ENCODE results near the gene SIK2.

The SIK2 gene

GRCh38 chr11:111731821-111732220 lies 129.6 kb downstream of the SIK2 start:
- H3K27ac Mint-ChIP-seq = no peak overlapping the region
- H3K9me3 Mint-ChIP-seq = no peaks in the 10 kb centered on the region

DNA sequence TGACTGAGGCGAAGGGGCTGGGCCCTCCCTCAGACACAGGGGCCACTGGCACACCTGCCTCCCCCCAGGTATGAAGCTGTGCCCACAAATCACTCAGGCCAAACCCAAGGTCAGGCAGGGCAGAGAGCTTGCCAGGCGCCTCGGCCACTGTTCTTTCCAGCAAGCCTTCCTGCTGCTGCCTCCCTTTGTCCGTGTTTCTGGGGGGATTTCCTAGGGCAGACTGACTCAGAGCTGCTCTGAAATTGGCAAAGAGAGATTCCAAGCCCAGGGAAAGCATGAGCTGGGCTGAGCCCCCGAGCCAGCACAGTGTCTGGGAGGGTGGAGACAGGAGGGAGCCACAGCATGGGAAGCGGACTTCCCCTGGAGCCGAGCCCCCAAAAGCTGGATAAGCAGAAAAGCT lies 130.8 kb downstream of the SIK2 start:
- H3K27me3 Mint-ChIP-seq = no peaks in the 10 kb centered on the region
- peaks cover 16% of the 10 kb centered on the region for H3K4me1 Mint-ChIP-seq
- DNase-seq (no peak), ATAC-seq (no peak)
- H3K9me3 Mint-ChIP-seq = no peaks in the 10 kb centered on the region
- no peak overlapping the region for H3K27ac Mint-ChIP-seq
- H3K4me3 Mint-ChIP-seq = no peak overlapping the region

More at GRCh38 chr11:111731821-111732220, 129.6 kb downstream of the SIK2 start:
- no peak for ATAC-seq
- H3K27me3 Mint-ChIP-seq = no peaks in the 10 kb centered on the region
- H3K4me3 Mint-ChIP-seq = no peak overlapping the region
- no peak for DNase-seq
- peaks cover 9% of the 10 kb centered on the region for H3K4me1 Mint-ChIP-seq

DNA sequence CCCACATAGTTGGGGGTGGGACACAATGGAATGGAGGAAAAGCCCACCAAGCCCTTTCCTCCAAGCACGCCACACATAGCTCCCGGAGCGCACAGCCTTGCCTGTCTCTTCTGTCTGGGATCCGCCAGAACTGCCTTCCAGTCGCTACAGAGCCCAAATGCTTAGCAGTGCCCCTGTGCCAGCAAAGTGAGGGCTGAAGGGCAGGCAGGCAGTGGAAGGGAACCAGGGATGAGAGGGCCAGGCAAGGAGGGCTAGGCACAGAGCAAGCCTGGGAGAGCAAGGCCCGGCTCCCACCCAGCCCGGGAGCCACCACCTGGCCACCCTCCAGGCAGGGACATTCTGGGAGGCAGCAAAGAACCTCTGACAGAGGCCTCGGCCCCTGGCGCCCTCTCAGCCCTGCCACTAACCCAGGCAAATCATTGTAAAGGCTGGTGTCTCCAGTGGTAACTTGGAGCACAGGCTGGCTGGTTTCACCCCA lies 131.4 kb downstream of the SIK2 start:
- ATAC-seq = peak; percentile 14

GRCh38 chr11:111734101-111734953 lies 132.1 kb downstream of the SIK2 start:
- Mint-ChIP-seq H3K4me3 (no peak overlapping the region), H3K27me3 (no peaks in the 10 kb centered on the region), H3K27ac (peak overlapping the region in 1 of 2 donors; percentile 90), H3K4me1 (peaks cover 16% of the 10 kb centered on the region), H3K9me3 (no peaks in the 10 kb centered on the region)
- DNase-seq (no peak), ATAC-seq (no peak)

More for the DNA sequence above, 131.4 kb downstream of the SIK2 start:
- DNase-seq = no peak
- H3K27me3 Mint-ChIP-seq = no peaks in the 10 kb centered on the region
- H3K9me3 Mint-ChIP-seq = no peaks in the 10 kb centered on the region
- H3K4me3 Mint-ChIP-seq = no peak overlapping the region
- H3K4me1 Mint-ChIP-seq = peaks cover 16% of the 10 kb centered on the region
- H3K27ac Mint-ChIP-seq = no peak overlapping the region

GRCh38 chr11:111734954-111735261 lies 132.7 kb downstream of the SIK2 start:
- ATAC-seq (no peak), DNase-seq (no peak)
- peak overlapping the region in 1 of 2 donors; percentile 90 for H3K27ac Mint-ChIP-seq
- H3K27me3 Mint-ChIP-seq = no peaks in the 10 kb centered on the region
- no peaks in the 10 kb centered on the region for H3K9me3 Mint-ChIP-seq
- no peak overlapping the region for H3K4me3 Mint-ChIP-seq
- peaks cover 16% of the 10 kb centered on the region for H3K4me1 Mint-ChIP-seq

DNA sequence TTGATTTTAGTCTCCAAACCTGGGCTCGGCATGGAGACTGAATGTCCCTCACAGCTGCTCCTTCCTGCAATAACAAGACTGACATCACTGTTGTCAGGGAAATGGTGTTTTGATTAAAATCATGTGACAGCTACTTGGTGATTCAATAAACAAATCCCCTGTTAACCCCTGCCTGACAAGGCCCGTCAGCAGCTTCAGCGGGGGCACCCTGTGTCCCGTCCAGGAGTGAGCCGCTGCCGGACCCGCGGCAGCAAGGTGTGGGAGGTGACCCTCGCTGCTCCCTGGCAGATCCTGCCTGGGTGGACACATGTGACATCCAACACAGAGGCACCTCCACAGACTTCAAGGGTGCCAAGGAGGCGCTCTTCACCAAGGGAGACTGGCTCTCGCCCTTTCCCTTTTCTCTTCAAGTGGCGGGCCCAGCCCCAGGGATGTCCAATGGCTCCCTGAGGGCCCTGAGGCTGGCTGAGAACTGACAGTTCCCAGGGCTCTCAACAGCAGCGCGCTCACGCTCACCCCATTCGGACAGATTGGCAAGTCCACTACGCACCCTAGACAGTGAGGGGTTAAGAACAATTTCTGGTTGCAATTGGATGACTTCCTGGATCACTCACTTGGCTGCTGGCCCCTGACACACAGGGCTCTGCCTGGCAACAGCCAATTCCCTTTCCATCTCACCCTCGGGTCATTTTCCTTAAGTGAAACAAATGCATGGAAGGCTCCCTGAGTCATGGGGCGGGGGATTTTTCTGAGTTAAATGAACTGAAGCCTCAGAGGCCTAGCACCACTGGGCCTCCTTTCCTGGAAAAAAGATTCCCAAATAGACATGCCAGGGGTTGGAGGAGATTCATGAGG lies 133.2 kb downstream of the SIK2 start:
- DNase-seq = no peak
- peaks cover 16% of the 10 kb centered on the region for H3K4me1 Mint-ChIP-seq
- no peaks in the 10 kb centered on the region for H3K9me3 Mint-ChIP-seq
- no peak for ATAC-seq
- H3K27ac Mint-ChIP-seq = peak overlapping the region; percentile 20 to 37
- H3K4me3 Mint-ChIP-seq = no peak overlapping the region
- H3K27me3 Mint-ChIP-seq = no peaks in the 10 kb centered on the region

GRCh38 chr11:111736181-111736590 lies 133.9 kb downstream of the SIK2 start:
- H3K27ac Mint-ChIP-seq = no peak overlapping the region
- peaks cover 16% of the 10 kb centered on the region for H3K4me1 Mint-ChIP-seq
- H3K9me3 Mint-ChIP-seq = no peaks in the 10 kb centered on the region
- H3K4me3 Mint-ChIP-seq = no peak overlapping the region
- DNase-seq (no peak), ATAC-seq (no peak)
- no peaks in the 10 kb centered on the region for H3K27me3 Mint-ChIP-seq

- ATAC-seq (no peak), DNase-seq (no peak)
- Mint-ChIP-seq H3K9me3 (no peaks in the 10 kb centered on the region), H3K27ac (peak overlapping the region in 1 of 2 donors; percentile 15), H3K4me1 (peaks cover 16% of the 10 kb centered on the region), H3K4me3 (no peak overlapping the region), H3K27me3 (no peaks in the 10 kb centered on the region)
Measured at GRCh38 chr11:111736621-111737443, 134.6 kb downstream of the SIK2 start.

DNA sequence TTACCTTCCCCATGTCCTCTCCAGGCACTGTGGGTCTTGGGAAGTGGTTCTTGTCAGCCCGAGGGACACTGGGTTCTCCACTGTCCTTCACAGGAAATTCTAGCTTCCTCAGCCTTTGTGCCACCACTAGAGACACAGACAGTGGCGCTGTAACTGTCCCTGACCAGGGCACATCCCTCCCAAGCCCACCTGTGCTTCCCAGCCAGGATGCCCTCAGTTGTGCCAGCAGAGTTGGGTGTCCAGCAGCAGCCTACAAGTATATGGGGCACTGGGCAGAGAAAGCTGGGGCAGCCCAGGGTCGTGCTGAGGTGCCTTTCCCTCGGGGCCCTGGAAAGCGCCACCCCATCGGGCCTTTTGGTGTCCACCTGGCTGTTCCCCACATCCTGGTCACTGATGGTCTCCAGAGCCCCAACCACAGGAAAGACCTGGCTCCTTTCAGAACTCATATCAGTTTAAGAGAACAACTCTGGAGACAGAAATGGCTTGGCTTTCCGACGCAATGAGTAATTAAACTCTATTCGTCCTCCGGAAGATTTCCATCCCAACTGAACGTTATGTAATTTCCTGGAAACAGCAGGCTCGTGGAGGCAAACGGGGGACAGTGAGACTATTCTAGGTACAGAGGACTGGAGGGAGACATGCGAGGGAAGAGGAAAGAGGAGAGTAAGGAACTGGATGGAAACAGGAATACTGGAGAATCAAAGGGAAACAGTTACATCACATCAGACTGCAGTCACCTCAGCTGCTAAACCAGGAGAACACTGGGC lies 135.4 kb downstream of the SIK2 start:
- Mint-ChIP-seq H3K27ac (peak overlapping the region; percentile 68 to 69), H3K27me3 (no peaks in the 10 kb centered on the region), H3K4me3 (no peak overlapping the region), H3K4me1 (peaks cover 16% of the 10 kb centered on the region), H3K9me3 (no peaks in the 10 kb centered on the region)
- DNase-seq (no peak), ATAC-seq (no peak)

GRCh38 chr11:111739299-111739698 lies 137.1 kb downstream of the SIK2 start:
- ATAC-seq (no peak), DNase-seq (no peak)
- Mint-ChIP-seq H3K9me3 (no peaks in the 10 kb centered on the region), H3K27me3 (no peaks in the 10 kb centered on the region), H3K4me3 (no peak overlapping the region), H3K27ac (no peak overlapping the region), H3K4me1 (peaks cover 16% of the 10 kb centered on the region)

DNA sequence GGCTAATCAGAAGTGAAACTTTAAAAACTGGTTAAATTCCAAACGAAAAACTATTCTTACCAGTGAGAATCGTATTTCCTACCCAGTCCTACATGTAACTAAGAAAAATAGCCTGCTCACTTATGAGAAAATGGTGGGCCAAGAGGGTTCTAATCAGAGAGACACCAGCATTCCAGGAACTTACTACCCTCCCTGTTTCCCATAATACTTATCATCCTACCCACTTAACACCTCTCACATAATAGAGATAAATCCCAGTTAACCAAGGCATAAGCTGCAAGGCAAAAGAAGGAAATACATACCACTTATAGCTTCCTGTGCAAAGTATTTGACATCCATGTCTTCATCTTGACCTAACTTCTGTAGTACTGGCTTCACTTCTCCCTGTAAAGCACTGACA lies 139.5 kb downstream of the SIK2 start:
- DNase-seq (no peak), ATAC-seq (no peak)
- Mint-ChIP-seq H3K27ac (peak overlapping the region in 1 of 2 donors; percentile 63), H3K27me3 (no peaks in the 10 kb centered on the region), H3K9me3 (no peaks in the 10 kb centered on the region), H3K4me3 (no peak overlapping the region), H3K4me1 (peaks cover 8% of the 10 kb centered on the region)

GRCh38 chr11:111743700-111744099 lies 141.5 kb downstream of the SIK2 start:
- no peak overlapping the region for H3K4me3 Mint-ChIP-seq

DNA sequence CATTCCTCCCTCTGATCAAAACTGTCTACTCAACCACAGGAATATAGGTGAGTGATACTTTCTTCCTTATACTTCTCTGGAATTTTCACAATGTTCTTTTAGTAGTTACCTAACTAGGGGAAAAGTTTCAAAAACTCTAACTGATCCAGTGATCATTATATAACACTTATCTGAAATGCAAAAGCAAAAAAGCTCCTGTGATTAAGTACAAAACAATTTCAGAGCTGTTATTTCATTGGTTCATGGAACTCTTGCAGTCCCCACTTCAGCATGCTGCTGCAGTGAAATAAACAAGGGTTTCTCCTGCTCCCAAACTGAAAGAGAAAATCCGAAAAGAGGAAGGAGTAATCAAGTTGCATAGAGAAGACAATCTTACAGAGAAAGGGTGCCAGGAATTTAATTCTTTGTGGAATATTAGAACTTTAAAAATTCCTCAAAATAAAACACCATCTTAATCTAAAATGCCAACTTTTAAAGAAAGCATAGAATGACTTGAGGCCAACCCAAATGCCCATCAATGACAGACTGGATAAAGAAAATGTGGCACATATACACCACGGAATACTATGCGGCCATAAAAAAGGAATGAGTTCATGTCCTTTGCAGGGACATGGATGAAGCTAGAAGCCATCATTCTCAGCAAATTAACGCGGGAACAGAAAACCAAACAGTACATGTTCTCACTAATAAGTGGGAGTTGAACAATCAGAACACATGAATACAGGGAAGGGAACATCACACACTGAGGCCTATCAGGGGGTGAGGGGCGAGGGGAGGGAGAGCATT lies 143.7 kb downstream of the SIK2 start:
- Mint-ChIP-seq H3K27ac (no peak overlapping the region), H3K27me3 (no peaks in the 10 kb centered on the region), H3K4me1 (no peaks in the 10 kb centered on the region), H3K9me3 (no peaks in the 10 kb centered on the region), H3K4me3 (no peak overlapping the region)
- DNase-seq = no peak
- no peak for ATAC-seq

More at GRCh38 chr11:111743700-111744099, 141.5 kb downstream of the SIK2 start:
- Mint-ChIP-seq H3K27me3 (no peaks in the 10 kb centered on the region), H3K27ac (no peak overlapping the region), H3K4me1 (no peaks in the 10 kb centered on the region), H3K9me3 (no peaks in the 10 kb centered on the region)
- DNase-seq (no peak), ATAC-seq (no peak)
